Femur (tissue), 1 donor: ENCODE data around the gene ROR2.

Source experiments
- DNase-seq: peaks from one replicate; pipeline ENCODE4 v3.0.0-alpha.2; 2017

Gene ROR2

GRCh38 chr9:91768977-91769916 is 180.8 kb downstream of the ROR2 start:
- no peak for DNase-seq

- DNase-seq: no peak
Measured at GRCh38 chr9:91768507-91768906, 181.5 kb downstream of the ROR2 start.

GRCh38 chr9:91766315-91767069 is 183.5 kb downstream of the ROR2 start:
- no peak for DNase-seq

- DNase-seq: no peak
Measured at GRCh38 chr9:91765296-91765695, 184.7 kb downstream of the ROR2 start.

GRCh38 chr9:91764661-91765060 is 185.4 kb downstream of the ROR2 start:
- DNase-seq: no peak

- DNase-seq: no peak
Measured at GRCh38 chr9:91761362-91761761, 188.7 kb downstream of the ROR2 start.

GRCh38 chr9:91760906-91761305 is 189.1 kb downstream of the ROR2 start:
- no peak for DNase-seq

GRCh38 chr9:91758491-91758981 is 191.5 kb downstream of the ROR2 start:
- DNase-seq: peak; percentile 55

- no peak for DNase-seq
Measured at GRCh38 chr9:91757782-91758181, 192.2 kb downstream of the ROR2 start.

GRCh38 chr9:91756510-91756780 is 193.6 kb downstream of the ROR2 start:
- no peak for DNase-seq

- DNase-seq: no peak
Measured at GRCh38 chr9:91755761-91756509, 194.1 kb downstream of the ROR2 start.

GRCh38 chr9:91753711-91754110 is 196.3 kb downstream of the ROR2 start:
- no peak for DNase-seq

- DNase-seq: no peak
Measured at GRCh38 chr9:91751922-91752321, 198.1 kb downstream of the ROR2 start.

GRCh38 chr9:91750343-91750742 is 199.7 kb downstream of the ROR2 start:
- no peak for DNase-seq

- no peak for DNase-seq
Measured at GRCh38 chr9:91746904-91747303, 203.1 kb downstream of the ROR2 start.

GRCh38 chr9:91746357-91746756 is 203.7 kb downstream of the ROR2 start:
- DNase-seq: no peak

GRCh38 chr9:91744114-91744513 is 205.9 kb downstream of the ROR2 start:
- no peak for DNase-seq

- no peak for DNase-seq
Measured at GRCh38 chr9:91741522-91741921, 208.5 kb downstream of the ROR2 start.

- DNase-seq: peak; percentile 73
Measured at GRCh38 chr9:91740701-91741100, 209.3 kb downstream of the ROR2 start.

- DNase-seq: no peak
Measured at GRCh38 chr9:91736898-91737601, 213.0 kb downstream of the ROR2 start.

GRCh38 chr9:91736311-91736710 is 213.7 kb downstream of the ROR2 start:
- DNase-seq: no peak

GRCh38 chr9:91735049-91735448 is 215.0 kb downstream of the ROR2 start:
- DNase-seq: no peak
